GM03348 (cell line): Measurements from ENCODE around the gene PRKD1.
A peak's percentile ranks its signal among the peaks of the same experiment; 100 is the strongest.

Experiments
- DNase-seq: peaks from one replicate; pipeline ENCODE4 v3.0.0; 2012; ENCODE audit warnings: low spot score

The PRKD1 gene

GRCh38 chr14:29927376-29928116, at the start of gene PRKD1:
PRKD1 (minus strand) TSS chr14:29927847.
- DNase-seq = peak; percentile 95

- DNase-seq = no peak
Observed at GRCh38 chr14:29971101-29971500, 43.5 kb upstream of the PRKD1 start.

- no peak for DNase-seq
Observed at GRCh38 chr14:29955087-29955486, 27.4 kb upstream of the PRKD1 start.

GRCh38 chr14:29953501-29953900, 25.9 kb upstream of the PRKD1 start:
- no peak for DNase-seq

- no peak for DNase-seq
Observed at GRCh38 chr14:29944091-29944490, 16.4 kb upstream of the PRKD1 start.

- DNase-seq = no peak
Observed at GRCh38 chr14:29941401-29941800, 13.8 kb upstream of the PRKD1 start.

GRCh38 chr14:29940482-29940881, 12.8 kb upstream of the PRKD1 start:
- DNase-seq = no peak

- no peak for DNase-seq
Observed at GRCh38 chr14:29937116-29937515, 9.5 kb upstream of the PRKD1 start.

GRCh38 chr14:29930283-29930682, 2.6 kb upstream of the PRKD1 start:
- DNase-seq = peak; percentile 70

GRCh38 chr14:29928117-29928640, 532 bp upstream of the PRKD1 start:
- no peak for DNase-seq

GRCh38 chr14:29926701-29927375, 809 bp downstream of the PRKD1 start:
- peak; percentile 87 for DNase-seq

GRCh38 chr14:29926228-29926627, 1.4 kb downstream of the PRKD1 start:
- no peak for DNase-seq

GRCh38 chr14:29925736-29926135, 1.9 kb downstream of the PRKD1 start:
- peak; percentile 19 for DNase-seq

- peak; percentile 57 for DNase-seq
Observed at GRCh38 chr14:29925101-29925722, 2.4 kb downstream of the PRKD1 start.

- DNase-seq = no peak
Observed at GRCh38 chr14:29919845-29920244, 7.8 kb downstream of the PRKD1 start.

GRCh38 chr14:29918981-29919380, 8.7 kb downstream of the PRKD1 start:
- DNase-seq = peak; percentile 25

GRCh38 chr14:29913566-29913965, 14.1 kb downstream of the PRKD1 start:
- DNase-seq = no peak

- DNase-seq = no peak
Observed at GRCh38 chr14:29911810-29912209, 15.8 kb downstream of the PRKD1 start.

GRCh38 chr14:29908652-29909577, 18.7 kb downstream of the PRKD1 start:
- DNase-seq = no peak

GRCh38 chr14:29906256-29906870, 21.3 kb downstream of the PRKD1 start:
- no peak for DNase-seq

- DNase-seq = no peak
Observed at GRCh38 chr14:29905543-29905942, 22.1 kb downstream of the PRKD1 start.
